Fibroblast of skin of left quadriceps (primary cell): ENCODE data around the gene NDFIP2.
A peak's percentile ranks its signal among the peaks of the same experiment; 100 is the strongest.

Source experiments
- DNase-seq, 2 experiments: peaks; one replicate each; pipeline ENCODE4 v3.0.0-alpha.2; 2013; ENCODE audit warnings: low read depth in 2 of 2

NDFIP2 gene, protein sequence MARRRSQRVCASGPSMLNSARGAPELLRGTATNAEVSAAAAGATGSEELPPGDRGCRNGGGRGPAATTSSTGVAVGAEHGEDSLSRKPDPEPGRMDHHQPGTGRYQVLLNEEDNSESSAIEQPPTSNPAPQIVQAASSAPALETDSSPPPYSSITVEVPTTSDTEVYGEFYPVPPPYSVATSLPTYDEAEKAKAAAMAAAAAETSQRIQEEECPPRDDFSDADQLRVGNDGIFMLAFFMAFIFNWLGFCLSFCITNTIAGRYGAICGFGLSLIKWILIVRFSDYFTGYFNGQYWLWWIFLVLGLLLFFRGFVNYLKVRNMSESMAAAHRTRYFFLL

DNA sequence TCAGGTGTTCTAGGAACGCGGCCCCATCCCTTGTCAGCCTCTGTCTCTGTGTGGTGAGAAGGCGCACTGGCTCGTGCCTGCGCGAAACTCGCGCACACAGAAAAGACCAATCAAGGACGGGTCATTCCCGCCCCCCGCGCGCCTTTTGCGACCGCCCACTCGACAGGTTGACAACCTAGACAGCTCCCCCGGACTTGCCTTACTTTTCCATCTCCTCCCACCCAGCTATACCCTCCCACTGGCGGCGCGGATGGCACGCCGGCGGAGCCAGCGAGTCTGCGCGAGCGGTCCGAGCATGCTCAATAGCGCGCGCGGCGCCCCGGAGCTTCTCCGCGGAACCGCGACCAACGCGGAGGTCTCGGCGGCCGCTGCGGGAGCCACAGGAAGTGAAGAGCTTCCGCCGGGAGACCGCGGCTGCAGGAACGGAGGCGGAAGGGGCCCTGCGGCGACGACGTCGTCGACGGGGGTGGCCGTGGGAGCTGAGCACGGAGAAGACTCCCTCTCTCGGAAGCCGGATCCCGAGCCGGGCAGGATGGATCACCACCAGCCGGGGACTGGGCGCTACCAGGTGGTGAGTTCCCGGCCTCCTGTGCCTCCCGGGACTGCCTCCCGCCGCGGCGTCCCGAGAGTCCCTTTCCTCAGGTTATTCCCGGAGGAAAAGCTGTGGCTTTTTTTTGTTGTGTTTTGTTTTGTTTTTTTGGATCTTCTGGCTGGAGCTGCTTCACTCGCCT lies at the start of gene NDFIP2:
Gene NDFIP2, plus strand, starts transcription at position 202 of the 731 bp plus-strand sequence. Its CDS starts 49 bp downstream, at position 251.
- DNase-seq: peak; percentile 52

DNA sequence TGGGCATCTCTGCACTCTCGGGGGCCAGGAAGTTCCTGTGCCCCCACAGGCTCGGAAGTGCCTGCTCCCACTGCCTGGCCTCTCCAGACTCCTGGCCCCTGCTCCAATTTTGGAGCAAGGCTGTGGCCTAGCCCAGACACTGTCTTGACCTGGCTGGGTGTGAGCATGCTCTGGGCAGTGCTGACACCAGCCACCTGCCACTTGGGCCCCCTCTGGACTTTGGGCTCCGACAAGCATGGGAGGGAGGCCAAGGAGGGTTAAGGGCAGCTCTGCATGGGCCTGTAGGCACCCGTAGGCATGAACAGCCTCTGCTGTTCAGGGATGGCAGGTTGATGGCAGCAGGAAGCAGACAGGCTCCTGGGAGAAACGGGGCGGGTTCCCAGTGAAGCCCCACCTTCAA lies 48.9 kb upstream of the NDFIP2 start:
- DNase-seq: no peak

- DNase-seq: no peak
Measured at GRCh38 chr13:79432992-79433391, 48.0 kb upstream of the NDFIP2 start.

DNA sequence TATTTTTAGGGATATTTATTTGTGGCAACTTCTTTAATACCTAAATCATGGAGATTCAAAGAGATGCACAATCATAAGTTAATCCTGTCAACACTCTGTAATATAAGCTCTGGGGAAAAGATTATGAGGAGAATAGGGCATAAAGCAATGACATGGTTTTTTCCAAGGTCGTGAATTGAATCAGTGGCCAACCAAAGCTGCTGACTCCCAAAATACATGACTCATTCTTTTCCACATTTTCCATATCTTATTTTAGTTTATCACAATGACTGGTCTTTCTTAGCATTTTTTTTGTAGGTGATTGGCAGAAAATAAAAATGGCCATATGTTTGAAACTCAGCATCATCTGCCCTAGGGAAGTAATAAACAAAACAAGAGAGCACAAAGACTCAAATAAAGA lies 46.4 kb upstream of the NDFIP2 start:
- DNase-seq: peak in 1 of 2 experiments; percentile 20

DNA sequence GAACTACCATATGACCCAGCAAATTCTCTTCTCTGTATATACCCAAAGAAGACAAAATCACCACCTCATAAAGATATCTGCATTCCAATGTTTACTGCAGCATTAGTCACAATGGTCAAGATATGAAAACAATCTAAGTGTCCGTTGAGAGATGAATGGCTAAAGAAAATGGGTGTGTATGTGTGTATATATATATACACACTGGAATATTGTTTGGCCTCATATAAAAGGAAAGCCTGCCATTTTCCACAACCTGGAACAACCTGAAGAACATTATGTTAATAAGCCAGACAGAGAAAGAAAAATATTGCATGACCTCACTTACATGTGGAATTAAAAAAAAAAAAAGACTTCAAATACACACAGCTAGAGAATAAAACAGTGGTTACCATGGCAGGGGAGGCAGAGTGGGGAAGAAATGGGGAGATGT lies 45.4 kb upstream of the NDFIP2 start:
- peak; percentile 64 to 65 for DNase-seq

DNA sequence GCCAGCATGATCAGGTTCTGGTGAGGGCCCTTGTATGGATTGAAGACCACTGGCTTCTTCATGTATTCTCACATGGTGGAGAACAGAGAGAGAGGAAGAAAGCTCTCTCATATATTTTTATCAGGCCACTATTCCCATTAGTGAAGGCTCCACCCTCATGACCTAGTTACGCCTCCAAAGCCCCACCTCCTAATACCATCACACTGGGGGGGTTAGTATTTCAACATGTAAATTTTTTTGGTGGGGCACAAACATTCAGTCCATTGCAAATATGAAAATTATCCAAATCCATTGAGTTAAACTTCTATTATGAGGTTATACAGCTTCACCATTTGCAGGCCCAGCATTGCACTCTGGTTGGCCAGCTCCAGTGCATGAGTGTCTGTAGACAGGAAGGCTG lies 41.7 kb upstream of the NDFIP2 start:
- no peak for DNase-seq

- no peak for DNase-seq
Measured at GRCh38 chr13:79440958-79441528, 39.9 kb upstream of the NDFIP2 start.

- no peak for DNase-seq
Measured at GRCh38 chr13:79442221-79442620, 38.7 kb upstream of the NDFIP2 start.

DNA sequence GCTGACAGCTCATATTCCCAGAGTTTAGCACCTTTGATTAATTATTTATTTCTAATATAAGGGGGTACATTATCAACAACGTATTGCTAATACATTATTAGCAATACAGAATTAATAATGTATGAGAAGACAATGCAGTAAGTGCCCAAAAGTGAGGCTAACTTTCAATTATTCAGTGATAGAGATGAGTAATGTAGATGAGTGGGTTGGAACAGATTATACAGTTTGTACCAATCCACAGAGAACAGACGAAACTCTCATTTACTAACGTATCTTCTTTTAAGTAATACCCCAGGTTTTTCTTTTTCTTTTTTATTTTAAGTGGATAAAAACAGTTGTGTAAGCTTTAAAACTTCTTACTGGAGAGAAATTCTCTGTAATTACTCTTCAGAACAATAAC lies 38.2 kb upstream of the NDFIP2 start:
- DNase-seq: no peak

- no peak for DNase-seq
Measured at GRCh38 chr13:79445968-79446645, 34.8 kb upstream of the NDFIP2 start.

GRCh38 chr13:79447141-79447540 lies 33.8 kb upstream of the NDFIP2 start:
- no peak for DNase-seq

- DNase-seq: no peak
Measured at GRCh38 chr13:79447741-79448140, 33.2 kb upstream of the NDFIP2 start.

GRCh38 chr13:79448413-79448812 lies 32.5 kb upstream of the NDFIP2 start:
- DNase-seq: no peak

- DNase-seq: no peak
Measured at GRCh38 chr13:79450110-79450509, 30.8 kb upstream of the NDFIP2 start.

DNA sequence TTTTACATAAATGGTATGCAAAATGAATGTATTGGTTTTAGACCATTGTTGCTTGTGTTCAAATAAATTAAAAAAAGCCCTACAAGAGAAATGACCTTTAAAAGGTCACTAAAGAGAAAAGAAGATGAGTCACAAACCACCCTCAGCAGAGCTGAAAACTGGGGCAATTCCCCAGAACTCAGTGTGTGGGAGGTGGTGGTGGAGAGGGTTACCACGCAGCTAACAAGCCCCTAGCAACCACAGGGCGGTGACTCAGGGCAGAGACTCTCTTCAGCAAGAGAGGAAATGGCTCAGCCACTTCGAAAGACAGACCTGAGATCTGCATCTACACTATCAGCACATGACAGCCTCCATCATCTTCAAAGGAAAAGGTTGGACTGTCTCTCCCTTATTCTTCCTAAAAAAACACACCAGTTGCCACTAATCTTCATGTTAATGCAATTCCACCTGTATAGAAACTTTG lies 29.4 kb upstream of the NDFIP2 start:
- peak; percentile 69 to 75 for DNase-seq

- DNase-seq: no peak
Measured at GRCh38 chr13:79452239-79452913, 28.6 kb upstream of the NDFIP2 start.

DNA sequence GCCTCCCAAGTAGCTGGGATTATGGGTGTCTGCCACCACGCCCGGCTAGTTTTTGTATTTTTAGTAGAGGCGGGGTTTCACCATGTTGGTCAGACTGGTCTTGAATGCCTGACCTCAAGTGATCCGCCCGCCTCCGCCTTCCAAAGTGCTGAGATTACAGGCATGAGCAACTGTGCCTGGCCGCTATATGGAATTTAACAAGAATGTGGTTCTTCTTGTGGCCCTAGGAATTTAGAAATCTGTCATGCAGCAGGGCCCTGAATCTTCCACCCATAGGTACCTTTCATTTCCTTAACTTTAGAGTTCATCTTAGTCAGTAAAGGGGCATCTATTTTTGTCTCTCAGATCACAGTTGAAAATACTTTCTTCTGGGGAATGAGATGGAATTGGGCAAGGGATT lies 25.6 kb upstream of the NDFIP2 start:
- no peak for DNase-seq

DNA sequence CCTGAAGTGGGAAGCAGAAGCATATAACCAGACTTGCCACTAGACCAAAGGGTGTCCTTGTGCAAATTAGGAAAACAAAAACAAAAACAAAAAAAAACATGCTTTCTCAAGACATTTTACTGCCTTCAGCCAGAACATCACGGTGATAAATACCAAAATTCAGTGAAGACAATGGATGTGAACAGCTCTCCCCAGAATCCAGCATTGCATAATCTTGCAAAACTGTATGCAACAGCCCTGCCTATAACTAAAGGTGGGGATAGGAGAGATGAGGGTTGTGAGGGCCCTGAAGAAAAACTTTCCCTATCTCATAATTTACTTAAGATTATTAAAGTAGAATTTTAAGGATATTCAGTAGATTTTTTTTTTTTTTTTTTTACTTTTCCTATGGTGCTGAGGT lies 24.9 kb upstream of the NDFIP2 start:
- DNase-seq: no peak

DNA sequence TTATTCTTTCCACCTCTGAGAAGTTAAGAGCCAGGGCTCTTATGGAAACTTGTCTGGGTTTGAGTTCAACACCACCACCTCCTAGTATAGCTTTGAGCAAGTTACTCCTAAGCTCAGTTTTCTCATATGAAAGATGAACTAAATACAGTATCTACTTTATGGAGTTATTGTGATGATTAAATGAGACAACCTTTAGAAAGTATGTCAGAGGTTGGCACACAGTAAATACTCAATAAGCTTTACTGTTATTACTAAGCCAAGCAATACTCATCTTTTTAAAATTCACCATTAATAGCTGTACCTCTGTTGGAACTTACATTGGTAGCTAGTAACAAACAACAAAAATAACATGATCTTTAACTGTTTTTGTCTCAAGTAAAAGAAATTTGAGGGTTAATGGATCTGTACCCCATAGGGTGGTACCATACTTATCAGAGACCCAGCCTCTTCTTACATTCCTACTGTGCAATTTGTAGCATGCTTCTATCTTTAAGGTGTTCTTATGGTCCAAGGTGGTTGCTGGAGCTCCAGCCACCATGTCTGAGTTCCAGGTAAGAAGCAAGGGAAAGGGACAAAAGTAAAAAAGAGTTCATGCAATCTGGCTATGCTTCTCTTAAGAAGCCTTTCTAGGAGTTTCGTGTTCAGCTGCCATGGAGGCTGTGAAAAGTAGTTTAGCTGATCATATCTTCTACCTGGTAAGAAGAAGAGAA lies 24.1 kb upstream of the NDFIP2 start:
- DNase-seq: no peak

GRCh38 chr13:79457390-79457789 lies 23.6 kb upstream of the NDFIP2 start:
- DNase-seq: no peak

GRCh38 chr13:79457948-79458347 lies 23.0 kb upstream of the NDFIP2 start:
- no peak for DNase-seq
